H1 (cell line): ENCODE results near the gene GPR143.

Experiments used
- CTCF ChIP-seq, 3 experiments: IDR thresholded peaks; 1 replicate in 2 of 3; 2 replicates in 1 of 3; pipeline versions ENCODE4 v1.5.1 to v1.6.1; 2011; ENCODE audit warnings: low read length in 3 of 3, mild to moderate bottlenecking in 3 of 3, inconsistent platforms in 2 of 3, low read depth in 1 of 3, moderate library complexity in 1 of 3; ENCODE audit not compliant: insufficient read depth in 1 of 3; ENCODE audit errors: control extremely low read depth in 1 of 3
- MAX ChIP-seq: IDR thresholded peaks from 2 replicates; pipeline ENCODE4 v1.6.1; 2012; ENCODE audit warnings: inconsistent platforms
- POLR2A ChIP-seq, 2 experiments: IDR thresholded peaks; 1 replicate in 1 of 2; 2 replicates in 1 of 2; pipeline ENCODE4 v1.6.1; 2011; ENCODE audit warnings: low read depth in 2 of 2, low read length in 2 of 2, mild to moderate bottlenecking in 2 of 2; ENCODE audit errors: control extremely low read depth in 1 of 2
- POLR2AphosphoS5 ChIP-seq: IDR thresholded peaks from 2 replicates; pipeline ENCODE4 v1.6.1; 2011; ENCODE audit warnings: low read depth, low read length
- RAD21 ChIP-seq, 2 experiments: IDR thresholded peaks in 1 of 2; conservative IDR thresholded peaks in 1 of 2; 2 replicates each; pipeline ENCODE4 v1.6.1; 2011; ENCODE audit warnings: low read depth in 2 of 2, low read length in 2 of 2, improper control_type of control experiment in 1 of 2, inconsistent platforms in 1 of 2, mild to moderate bottlenecking in 1 of 2, moderate library complexity in 1 of 2
- RNF2 ChIP-seq: fragments of 200-900, 300-1000 bp; sonication (generic); IDR thresholded peaks from 2 replicates; pipeline ENCODE4 v1.7.1; 2016; ENCODE audit warnings: borderline replicate concordance, low read depth, mild to moderate bottlenecking, antibody characterized with exemption, low read length; ENCODE audit not compliant: poor library complexity, severe bottlenecking; ENCODE audit errors: missing control alignments
- TBP ChIP-seq: IDR thresholded peaks from 2 replicates; pipeline ENCODE4 v1.6.1; 2011; ENCODE audit warnings: low read depth, low read length, improper control_type of control experiment
- TEAD4 ChIP-seq: IDR thresholded peaks from 2 replicates; pipeline ENCODE4 v1.6.1; 2012; ENCODE audit warnings: low read depth, low read length, inconsistent platforms, mixed read lengths

DNA sequence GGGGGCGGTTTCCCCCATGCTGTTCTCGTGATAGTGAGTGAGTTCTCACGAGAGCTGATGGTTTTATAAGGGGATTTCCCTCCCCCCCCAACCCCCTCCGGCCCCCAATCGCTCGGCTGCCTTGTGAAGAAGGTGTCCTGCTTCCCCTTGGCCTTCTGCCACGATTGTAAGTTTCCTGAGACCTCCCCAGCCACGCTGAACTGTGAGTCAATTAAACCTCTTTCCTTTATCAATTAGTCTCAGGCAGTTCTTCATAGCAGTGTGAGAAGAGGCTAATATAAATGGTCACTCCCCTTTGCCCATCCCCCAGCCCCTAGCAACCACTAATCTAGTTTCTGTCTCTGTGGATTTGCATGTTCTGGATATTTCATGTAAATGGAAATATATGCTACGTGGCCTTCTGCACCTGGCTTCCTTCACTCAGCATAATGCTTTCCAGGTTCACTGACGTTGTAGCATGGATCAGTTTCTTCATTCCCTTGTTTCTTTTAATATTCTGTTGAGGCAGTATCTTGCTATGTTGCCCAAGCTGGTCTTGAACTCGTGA is 16.4 kb downstream of the GPR143 start:
- no peak for TF ChIP-seq CTCF (IDR thresholded peaks at IDR 0.05; ENCODE audit: control extremely low read depth in 1 of 3, insufficient read depth in 1 of 3, low read depth in 1 of 3, low read length in 3 of 3)
- TF ChIP-seq MAX: no peak
- TF ChIP-seq TEAD4: no peak
- no peak for TF ChIP-seq POLR2A (IDR thresholded peaks at IDR 0.05; ENCODE audit: control extremely low read depth in 1 of 2, low read depth in 2 of 2, low read length in 2 of 2)
- TF ChIP-seq POLR2AphosphoS5: no peak
- TF ChIP-seq TBP: no peak
- TF ChIP-seq RAD21 (IDR thresholded peaks at IDR 0.05 in 1 of 2, conservative IDR thresholded peaks at IDR 0.05 in 1 of 2; ENCODE audit: low read depth in 2 of 2, low read length in 2 of 2): no peak
- TF ChIP-seq RNF2: no peak
